ENCODE measurements around the gene TMEM175. TPM values are rescaled to one million over a fixed set of nuclear protein-coding genes. Genes with fewer than 3 reads are reported as not detected.

Gene TMEM175
- polyA plus RNA-seq, 1 donor (not counting 4 experiments of a cell fraction or from before 2014, with no cell fraction given): 23.2 TPM

DNA sequence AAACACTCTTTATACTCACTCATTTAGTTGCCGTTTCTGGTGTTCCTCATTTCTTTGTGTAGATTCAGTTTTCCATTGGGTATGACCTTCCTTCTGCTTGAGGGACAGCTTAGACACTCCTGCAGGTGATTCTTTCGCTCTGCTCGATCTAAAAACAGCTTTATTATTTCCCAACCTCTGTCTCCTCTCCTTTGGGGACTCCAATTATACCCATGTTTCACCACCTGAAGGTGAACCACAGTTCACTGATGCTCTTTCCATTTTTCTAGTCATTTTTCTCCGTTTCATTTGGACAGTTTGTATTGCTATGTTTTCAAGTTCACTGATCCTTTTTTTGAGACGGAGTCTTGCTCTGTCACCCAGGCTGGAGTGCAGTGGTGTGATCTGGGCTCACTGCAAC, 74.6 kb downstream of the TMEM175 start:
- dilution Hi-C loops (cut with MboI; ENCODE audit: extremely low pct_ligation_motif_present, low sequenced_read_pairs): no loop called here
- peaks cover 15% of the 10 kb centered on the region for H3K4me1 ChIP-seq (ENCODE audit: control insufficient read depth, extremely low read depth, insufficient read depth, low read length)
- no peak for DNase-seq (ENCODE audit: low read depth, low spot score)
- H3K4me3 ChIP-seq (ENCODE audit: control insufficient read depth in 2 of 3, extremely low read depth in 1 of 3, insufficient read depth in 2 of 3, low read depth in 1 of 3, low read length in 3 of 3): no peak overlapping the region
- no peak overlapping the region for H3K9ac ChIP-seq (ENCODE audit: control insufficient read depth, extremely low read depth, insufficient read depth, low read length)
- no peak for FAIRE-seq
- H3K27me3 ChIP-seq (ENCODE audit: control insufficient read depth, extremely low read depth, insufficient read depth, low read length): peaks cover 60% of the 10 kb centered on the region
- no peaks in the 10 kb centered on the region for H3K9me3 ChIP-seq (ENCODE audit: control insufficient read depth, low read depth, low read length)
- no peak overlapping the region for H2AFZ ChIP-seq (ENCODE audit: control insufficient read depth, low read length)
- no peak overlapping the region for H3K4me2 ChIP-seq (ENCODE audit: control insufficient read depth, extremely low read depth, insufficient read depth, low read depth, low read length)
- no peaks in the 10 kb centered on the region for H3K79me2 ChIP-seq (ENCODE audit: control insufficient read depth, insufficient read depth, low read length)
- H3K36me3 ChIP-seq (ENCODE audit: control insufficient read depth in 2 of 2, extremely low read depth in 1 of 2, insufficient read depth in 2 of 2, low read length in 2 of 2): no peaks in the 10 kb centered on the region
- no peak overlapping the region for H3K27ac ChIP-seq (ENCODE audit: control insufficient read depth, insufficient read depth, low read length)
- TF ChIP-seq, protein P1, sequence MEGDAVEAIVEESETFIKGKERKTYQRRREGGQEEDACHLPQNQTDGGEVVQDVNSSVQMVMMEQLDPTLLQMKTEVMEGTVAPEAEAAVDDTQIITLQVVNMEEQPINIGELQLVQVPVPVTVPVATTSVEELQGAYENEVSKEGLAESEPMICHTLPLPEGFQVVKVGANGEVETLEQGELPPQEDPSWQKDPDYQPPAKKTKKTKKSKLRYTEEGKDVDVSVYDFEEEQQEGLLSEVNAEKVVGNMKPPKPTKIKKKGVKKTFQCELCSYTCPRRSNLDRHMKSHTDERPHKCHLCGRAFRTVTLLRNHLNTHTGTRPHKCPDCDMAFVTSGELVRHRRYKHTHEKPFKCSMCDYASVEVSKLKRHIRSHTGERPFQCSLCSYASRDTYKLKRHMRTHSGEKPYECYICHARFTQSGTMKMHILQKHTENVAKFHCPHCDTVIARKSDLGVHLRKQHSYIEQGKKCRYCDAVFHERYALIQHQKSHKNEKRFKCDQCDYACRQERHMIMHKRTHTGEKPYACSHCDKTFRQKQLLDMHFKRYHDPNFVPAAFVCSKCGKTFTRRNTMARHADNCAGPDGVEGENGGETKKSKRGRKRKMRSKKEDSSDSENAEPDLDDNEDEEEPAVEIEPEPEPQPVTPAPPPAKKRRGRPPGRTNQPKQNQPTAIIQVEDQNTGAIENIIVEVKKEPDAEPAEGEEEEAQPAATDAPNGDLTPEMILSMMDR (optimal IDR thresholded peaks at IDR 0.05 in 1 of 3, IDR thresholded peaks at IDR 0.05 in 1 of 3, conservative IDR thresholded peaks at IDR 0.05 in 1 of 3; ENCODE audit: extremely low read depth in 1 of 3, insufficient read depth in 2 of 3, low read length in 3 of 3): no peak
- no peak for TF ChIP-seq EZH2 (IDR thresholded peaks at IDR 0.05; ENCODE audit: low read length)
- H3K9me1 ChIP-seq (ENCODE audit: control insufficient read depth, extremely low read depth, insufficient read depth, low read length): no peaks in the 10 kb centered on the region
- no peaks in the 10 kb centered on the region for H4K20me1 ChIP-seq (ENCODE audit: control insufficient read depth, extremely low read depth, insufficient read depth, low read length)

Other genes with a start within 250 kb of the TMEM175 start
- 0.04 to 0.09 TPM in 2 of 3 replicates, not detected in the other for gene SLC49A3, start 243.3 kb upstream of the TMEM175 start, polyA plus RNA-seq
- gene PCGF3, start 226.6 kb upstream of the TMEM175 start, polyA plus RNA-seq: 40.1 to 58.8 TPM (median 42.0 TPM) in 3 replicates
- 0.04 to 0.05 TPM in 2 of 3 replicates, not detected in the other for gene CPLX1, start 106.3 kb upstream of the TMEM175 start, polyA plus RNA-seq
- gene GAK, start 144 bp upstream of the TMEM175 start, polyA plus RNA-seq: 18.4 to 25.3 TPM (median 19.4 TPM) in 3 replicates
- gene DGKQ, start 41.1 kb downstream of the TMEM175 start, polyA plus RNA-seq: 5.3 to 11.3 TPM (median 5.9 TPM) in 3 replicates
- 0.74 to 3.9 TPM (median 1.2 TPM) in 3 replicates for gene IDUA, start 54.6 kb downstream of the TMEM175 start, polyA plus RNA-seq
- not detected in 3 replicates for gene SLC26A1, start 60.9 kb downstream of the TMEM175 start, polyA plus RNA-seq
- 2.8 to 8.1 TPM (median 4.9 TPM) in 3 replicates for gene FGFRL1, start 79.2 kb downstream of the TMEM175 start, polyA plus RNA-seq
- 0.16 to 0.28 TPM (median 0.24 TPM) in 3 replicates for gene RNF212, start 181.1 kb downstream of the TMEM175 start, polyA plus RNA-seq
- 0.60 to 11.9 TPM (median 3.3 TPM) in 3 replicates for gene SPON2, start 240.1 kb downstream of the TMEM175 start, polyA plus RNA-seq